ENCODE results near the gene PDE8B.

DNA sequence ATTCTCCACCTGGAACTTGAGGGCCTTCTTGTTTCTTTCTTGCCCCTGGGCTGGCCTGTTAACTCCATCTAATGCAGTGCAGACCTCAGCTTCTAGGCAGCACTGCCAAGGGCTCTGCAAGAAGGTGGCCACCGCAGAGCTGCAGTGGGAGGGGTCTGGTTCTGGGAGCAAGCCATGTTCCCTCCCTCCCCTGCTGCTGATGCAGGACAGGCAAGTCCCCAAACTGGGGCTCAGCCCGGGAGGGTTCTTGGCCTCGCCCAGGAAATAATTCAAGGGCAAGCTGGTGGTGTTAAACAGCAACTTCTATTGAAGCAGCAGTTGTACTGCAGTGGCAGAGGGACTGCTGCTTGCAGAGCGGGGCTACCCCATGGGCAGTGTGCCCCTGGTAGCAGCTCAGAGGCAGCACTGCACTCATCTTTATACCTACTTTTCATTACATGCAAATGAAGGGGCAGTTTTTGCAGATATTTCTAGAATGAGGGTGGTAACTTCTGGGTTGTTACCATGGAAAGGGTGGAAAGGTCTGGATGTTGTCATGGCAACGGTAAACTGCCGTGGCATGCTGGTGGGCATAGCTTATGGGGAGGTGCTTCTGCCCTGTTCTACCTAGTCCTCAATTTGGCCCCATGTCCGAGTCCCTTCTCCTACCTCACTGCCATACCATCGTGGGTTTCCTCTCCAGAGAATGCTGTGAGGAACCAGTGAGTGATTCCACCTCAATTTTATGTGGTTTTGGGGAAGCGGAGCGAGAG is 199.6 kb downstream of the PDE8B start:
- no peak for TF ChIP-seq POLR2A (IDR thresholded peaks at IDR 0.05; ENCODE audit: borderline replicate concordance, extremely low read depth, insufficient read depth, insufficient read length)
- TF ChIP-seq, protein P1, sequence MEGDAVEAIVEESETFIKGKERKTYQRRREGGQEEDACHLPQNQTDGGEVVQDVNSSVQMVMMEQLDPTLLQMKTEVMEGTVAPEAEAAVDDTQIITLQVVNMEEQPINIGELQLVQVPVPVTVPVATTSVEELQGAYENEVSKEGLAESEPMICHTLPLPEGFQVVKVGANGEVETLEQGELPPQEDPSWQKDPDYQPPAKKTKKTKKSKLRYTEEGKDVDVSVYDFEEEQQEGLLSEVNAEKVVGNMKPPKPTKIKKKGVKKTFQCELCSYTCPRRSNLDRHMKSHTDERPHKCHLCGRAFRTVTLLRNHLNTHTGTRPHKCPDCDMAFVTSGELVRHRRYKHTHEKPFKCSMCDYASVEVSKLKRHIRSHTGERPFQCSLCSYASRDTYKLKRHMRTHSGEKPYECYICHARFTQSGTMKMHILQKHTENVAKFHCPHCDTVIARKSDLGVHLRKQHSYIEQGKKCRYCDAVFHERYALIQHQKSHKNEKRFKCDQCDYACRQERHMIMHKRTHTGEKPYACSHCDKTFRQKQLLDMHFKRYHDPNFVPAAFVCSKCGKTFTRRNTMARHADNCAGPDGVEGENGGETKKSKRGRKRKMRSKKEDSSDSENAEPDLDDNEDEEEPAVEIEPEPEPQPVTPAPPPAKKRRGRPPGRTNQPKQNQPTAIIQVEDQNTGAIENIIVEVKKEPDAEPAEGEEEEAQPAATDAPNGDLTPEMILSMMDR (IDR thresholded peaks at IDR 0.05 in 2 of 3, conservative IDR thresholded peaks at IDR 0.05 in 1 of 3; ENCODE audit: borderline replicate concordance in 1 of 3, insufficient read depth in 1 of 3, low read depth in 2 of 3, low read length in 2 of 3): no peak
- TF ChIP-seq EZH2 (IDR thresholded peaks at IDR 0.05): no peak
- TF ChIP-seq JUND (IDR thresholded peaks at IDR 0.05): no peak
- TF ChIP-seq RAD21 (IDR thresholded peaks at IDR 0.05; ENCODE audit: low read depth): no peak
- TF ChIP-seq, protein P2, sequence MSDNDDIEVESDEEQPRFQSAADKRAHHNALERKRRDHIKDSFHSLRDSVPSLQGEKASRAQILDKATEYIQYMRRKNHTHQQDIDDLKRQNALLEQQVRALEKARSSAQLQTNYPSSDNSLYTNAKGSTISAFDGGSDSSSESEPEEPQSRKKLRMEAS (IDR thresholded peaks at IDR 0.05): no peak
- no peak for TF ChIP-seq POLR2AphosphoS5 (IDR thresholded peaks at IDR 0.05; ENCODE audit: low read depth, low read length)
- no peak for TF ChIP-seq EZH2phosphoT487 (IDR thresholded peaks at IDR 0.05; ENCODE audit: borderline replicate concordance)
- TF ChIP-seq ZNF274 (IDR thresholded peaks at IDR 0.05; ENCODE audit: low read depth, low read length): no peak
- no peak for TF ChIP-seq TCF7L2 (IDR thresholded peaks at IDR 0.05; ENCODE audit: borderline replicate concordance, extremely low read depth, insufficient read depth, insufficient read length)
- TF ChIP-seq SRF (IDR thresholded peaks at IDR 0.05; ENCODE audit: low read depth): no peak
- no peak for TF ChIP-seq SP1 (IDR thresholded peaks at IDR 0.05; ENCODE audit: low read depth)

Data from HCT116 (cell line).